Mucosa of stomach (tissue), 1 donor: ENCODE data around the gene SLC35B2.

Experiments used
- H3K27me3 ChIP-seq: one replicate; pipeline ENCODE4 v1.7.0; 2013; ENCODE audit warnings: mild to moderate bottlenecking, low read length; ENCODE audit not compliant: control insufficient read depth, insufficient read depth
- H3K36me3 ChIP-seq: one replicate; pipeline ENCODE4 v1.7.0; 2013; ENCODE audit warnings: low read length; ENCODE audit not compliant: control insufficient read depth, insufficient read depth
- H3K4me1 ChIP-seq: one replicate; pipeline ENCODE4 v1.7.0; 2013; ENCODE audit warnings: mild to moderate bottlenecking, low read length; ENCODE audit not compliant: control insufficient read depth, insufficient read depth
- H3K4me3 ChIP-seq: one replicate; pipeline ENCODE4 v1.7.0; 2013; ENCODE audit warnings: low read length
- H3K9ac ChIP-seq: one replicate; pipeline ENCODE4 v1.7.0; 2013; ENCODE audit warnings: mild to moderate bottlenecking, low read length, moderate library complexity
- H3K9me3 ChIP-seq: one replicate; pipeline ENCODE4 v1.7.0; 2013; ENCODE audit warnings: mild to moderate bottlenecking, low read length, moderate library complexity; ENCODE audit not compliant: control insufficient read depth
- donor health status: Pancreatic carcinoma.

SLC35B2 gene, protein sequence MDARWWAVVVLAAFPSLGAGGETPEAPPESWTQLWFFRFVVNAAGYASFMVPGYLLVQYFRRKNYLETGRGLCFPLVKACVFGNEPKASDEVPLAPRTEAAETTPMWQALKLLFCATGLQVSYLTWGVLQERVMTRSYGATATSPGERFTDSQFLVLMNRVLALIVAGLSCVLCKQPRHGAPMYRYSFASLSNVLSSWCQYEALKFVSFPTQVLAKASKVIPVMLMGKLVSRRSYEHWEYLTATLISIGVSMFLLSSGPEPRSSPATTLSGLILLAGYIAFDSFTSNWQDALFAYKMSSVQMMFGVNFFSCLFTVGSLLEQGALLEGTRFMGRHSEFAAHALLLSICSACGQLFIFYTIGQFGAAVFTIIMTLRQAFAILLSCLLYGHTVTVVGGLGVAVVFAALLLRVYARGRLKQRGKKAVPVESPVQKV

GRCh38 chr6:44257025-44257752, at the start of gene SLC35B2:
Gene SLC35B2 (minus strand): TSS chr6:44257528. CDS start chr6:44257410, 118 bp downstream.
- no peaks in the 10 kb centered on the region for H3K9me3 ChIP-seq
- peaks cover 29% of the 10 kb centered on the region for H3K4me1 ChIP-seq
- peaks cover 18% of the 10 kb centered on the region for H3K36me3 ChIP-seq

GRCh38 chr6:44306710-44307109, 49.4 kb upstream of the SLC35B2 start:
- peaks cover 29% of the 10 kb centered on the region for H3K36me3 ChIP-seq
- H3K9ac ChIP-seq, result no peak overlapping the region
- H3K4me3 ChIP-seq, result no peak overlapping the region
- no peaks in the 10 kb centered on the region for H3K27me3 ChIP-seq
- H3K4me1 ChIP-seq, result no peaks in the 10 kb centered on the region
- no peaks in the 10 kb centered on the region for H3K9me3 ChIP-seq

More at GRCh38 chr6:44257025-44257752, at the start of gene SLC35B2:
- no peaks in the 10 kb centered on the region for H3K27me3 ChIP-seq
- H3K4me3 ChIP-seq, result peak within 1 kb of the TSS; percentile 75
- peak within 1 kb of the TSS; percentile 84 for H3K9ac ChIP-seq

GRCh38 chr6:44305200-44305725, 47.9 kb upstream of the SLC35B2 start:
- Histone ChIP-seq H3K36me3 (peaks cover 34% of the 10 kb centered on the region), H3K27me3 (no peaks in the 10 kb centered on the region), H3K9ac (no peak overlapping the region), H3K4me1 (no peaks in the 10 kb centered on the region), H3K9me3 (no peaks in the 10 kb centered on the region), H3K4me3 (no peak overlapping the region)

GRCh38 chr6:44304282-44305199, 47.2 kb upstream of the SLC35B2 start:
- Histone ChIP-seq H3K36me3 (peaks cover 30% of the 10 kb centered on the region), H3K9me3 (no peaks in the 10 kb centered on the region), H3K9ac (no peak overlapping the region)

GRCh38 chr6:44303842-44304241, 46.5 kb upstream of the SLC35B2 start:
- Histone ChIP-seq H3K4me1 (no peaks in the 10 kb centered on the region), H3K9me3 (no peaks in the 10 kb centered on the region), H3K27me3 (no peaks in the 10 kb centered on the region), H3K36me3 (peaks cover 24% of the 10 kb centered on the region), H3K4me3 (no peak overlapping the region), H3K9ac (no peak overlapping the region)

More at GRCh38 chr6:44304282-44305199, 47.2 kb upstream of the SLC35B2 start:
- no peaks in the 10 kb centered on the region for H3K27me3 ChIP-seq
- no peak overlapping the region for H3K4me3 ChIP-seq
- H3K4me1 ChIP-seq, result no peaks in the 10 kb centered on the region

DNA sequence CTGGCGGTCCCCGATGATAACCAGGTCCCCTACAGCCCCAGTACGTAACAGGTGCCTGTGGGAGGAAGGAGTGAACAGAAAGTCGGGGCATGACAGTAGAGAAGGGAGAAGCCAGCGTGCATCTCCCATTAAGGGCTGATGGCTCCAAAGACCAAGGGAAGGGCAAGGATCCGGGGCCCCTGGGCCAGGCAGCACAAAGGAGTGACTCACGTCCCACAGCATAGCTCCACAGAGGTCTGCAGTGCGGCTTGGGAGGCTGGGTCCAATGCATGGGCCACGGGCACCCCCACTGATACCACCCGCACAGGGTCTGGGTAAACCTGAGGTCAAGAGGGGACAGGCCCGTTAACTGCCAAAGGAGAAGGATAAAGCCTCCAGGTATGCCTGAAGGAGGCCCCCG, 45.5 kb upstream of the SLC35B2 start:
- H3K4me3 ChIP-seq, result no peak overlapping the region
- no peak overlapping the region for H3K9ac ChIP-seq
- peaks cover 7% of the 10 kb centered on the region for H3K27me3 ChIP-seq
- H3K36me3 ChIP-seq, result peaks cover 24% of the 10 kb centered on the region
- no peaks in the 10 kb centered on the region for H3K4me1 ChIP-seq
- H3K9me3 ChIP-seq, result no peaks in the 10 kb centered on the region

DNA sequence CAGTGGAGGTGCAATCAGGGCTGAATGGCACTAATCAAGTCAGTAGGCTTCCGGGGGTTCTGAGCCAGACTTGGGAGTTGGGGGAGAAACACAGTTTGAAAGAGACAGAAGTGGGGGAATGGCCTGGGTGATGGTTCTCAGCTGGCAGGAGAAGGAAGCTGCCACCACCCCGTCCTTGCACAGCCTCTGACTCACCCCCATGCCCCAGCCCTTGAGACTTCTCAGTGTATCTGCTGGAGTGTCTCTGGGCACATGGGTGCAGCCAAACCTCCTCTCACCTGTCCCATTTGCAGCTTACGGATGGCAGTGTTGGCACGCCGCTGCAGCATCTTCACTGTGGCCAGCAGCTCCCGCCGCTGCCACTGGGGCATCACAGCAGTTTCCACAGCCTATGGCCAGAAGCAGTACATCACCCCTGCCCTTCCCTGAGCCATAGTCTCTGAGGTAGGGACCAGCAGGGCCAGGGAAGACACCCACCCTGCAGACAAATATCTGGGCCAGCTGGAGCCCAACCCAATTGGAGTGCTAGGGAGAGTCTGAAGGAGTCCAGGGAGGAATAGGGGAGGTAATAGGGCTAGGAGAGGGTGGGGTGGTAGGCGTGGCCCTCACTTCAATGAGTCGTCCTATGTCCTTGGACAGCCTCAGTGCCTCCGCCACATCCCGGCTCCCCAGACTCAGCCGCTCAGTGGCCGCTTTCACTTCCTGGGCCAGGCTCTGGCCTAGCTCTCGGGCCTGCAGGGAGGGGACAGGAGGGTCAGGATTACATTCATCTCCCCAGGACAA, 44.6 kb upstream of the SLC35B2 start:
- Histone ChIP-seq H3K27me3 (peaks cover 15% of the 10 kb centered on the region), H3K36me3 (peaks cover 24% of the 10 kb centered on the region), H3K4me3 (no peak overlapping the region), H3K4me1 (peaks cover 3% of the 10 kb centered on the region), H3K9ac (no peak overlapping the region), H3K9me3 (no peaks in the 10 kb centered on the region)

DNA sequence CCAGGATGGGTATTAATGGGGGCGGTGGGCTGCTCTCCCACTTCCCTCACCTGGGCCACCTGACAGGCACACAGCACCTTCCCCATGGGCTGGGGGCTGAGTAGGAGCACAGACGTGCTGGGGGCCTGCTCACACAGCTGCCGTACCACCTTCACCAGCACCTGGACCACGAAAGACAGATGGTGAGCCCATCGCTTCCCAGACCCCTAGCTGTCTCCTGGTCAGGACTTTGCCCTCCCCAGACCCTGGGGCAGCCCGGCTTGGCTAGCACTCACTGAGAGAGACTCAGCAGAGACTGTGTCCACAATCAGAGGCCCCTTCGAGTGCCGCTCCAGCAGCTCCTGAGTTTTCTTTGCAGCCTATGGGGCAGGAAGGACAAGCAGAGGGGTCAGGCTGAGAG, 43.8 kb upstream of the SLC35B2 start:
- peaks cover 24% of the 10 kb centered on the region for H3K36me3 ChIP-seq
- H3K27me3 ChIP-seq, result peaks cover 24% of the 10 kb centered on the region
- no peaks in the 10 kb centered on the region for H3K9me3 ChIP-seq
- H3K9ac ChIP-seq, result no peak overlapping the region
- H3K4me3 ChIP-seq, result no peak overlapping the region
- peaks cover 5% of the 10 kb centered on the region for H3K4me1 ChIP-seq

GRCh38 chr6:44300292-44300823, 43.0 kb upstream of the SLC35B2 start:
- H3K9ac ChIP-seq, result no peak overlapping the region
- no peaks in the 10 kb centered on the region for H3K9me3 ChIP-seq
- peaks cover 5% of the 10 kb centered on the region for H3K4me1 ChIP-seq
- H3K36me3 ChIP-seq, result peaks cover 19% of the 10 kb centered on the region
- peaks cover 30% of the 10 kb centered on the region for H3K27me3 ChIP-seq
- no peak overlapping the region for H3K4me3 ChIP-seq

DNA sequence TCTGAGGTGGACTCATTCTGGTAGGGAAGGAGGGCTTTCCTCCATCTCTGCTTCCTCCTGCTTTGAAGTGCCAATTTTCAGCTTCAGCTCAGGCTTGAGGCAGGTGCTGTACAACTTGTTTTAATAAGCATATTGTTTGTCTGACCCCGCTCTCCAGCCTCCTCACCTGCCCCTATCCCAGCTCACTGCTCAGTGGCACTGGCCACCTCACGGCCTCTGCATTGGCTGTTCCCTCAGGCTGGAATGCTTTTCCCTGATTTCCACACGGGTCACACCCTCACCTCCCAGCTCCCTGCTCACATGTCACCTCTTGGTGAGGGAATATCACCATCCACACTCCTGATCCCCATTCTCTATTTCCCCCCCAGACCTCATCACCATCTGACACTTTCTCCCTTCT, 41.5 kb upstream of the SLC35B2 start:
- Histone ChIP-seq H3K27me3 (peaks cover 39% of the 10 kb centered on the region), H3K9ac (no peak overlapping the region), H3K36me3 (peaks cover 14% of the 10 kb centered on the region), H3K4me1 (peaks cover 5% of the 10 kb centered on the region), H3K4me3 (no peak overlapping the region), H3K9me3 (no peaks in the 10 kb centered on the region)
